H1 (cell line): Measurements from ENCODE around the gene KLC4. TPM values are rescaled to one million over a fixed set of nuclear protein-coding genes. Genes with fewer than 3 reads are reported as not detected.
A peak's percentile ranks its signal among the peaks of the same experiment; 100 is the strongest.

ENCODE experiments used
- CTCF ChIA-PET: fragments of 300-600 bp; sonication (Branson Sonifier 250); formaldehyde crosslinking; loops from one replicate; lab custom pipeline; 2021; ENCODE audit not compliant: partially characterized antibody; lab: Charles Lee
- POLR2A ChIA-PET: fragments of 300-600 bp; sonication (Branson Sonifier 250); formaldehyde crosslinking; loops from one replicate; lab custom pipeline; 2021; ENCODE audit warnings: inconsistent platforms; ENCODE audit not compliant: partially characterized antibody; lab: Charles Lee
- DNase-seq, 2 experiments: peaks; one replicate each; pipeline versions ENCODE4 v3.0.0 to v3.0.0-alpha.2; 2010 to 2022; ENCODE audit warnings: low spot score in 2 of 2, low read depth in 1 of 2, mixed read lengths in 1 of 2
- FAIRE-seq: peaks from 2 replicates; lab custom pipeline; 2011; peaks lifted over from hg19 to GRCh38; lab: Jason Lieb, UNC
- H2AFZ ChIP-seq: 2 replicates; pipeline ENCODE4 v1.8.1; 2012; ENCODE audit warnings: low read length, inconsistent platforms
- H2AK5ac ChIP-seq: 2 replicates; pipeline ENCODE4 v1.6.1; 2013; ENCODE audit warnings: low read depth, low read length
- H2BK120ac ChIP-seq: replicated peaks from 2 replicates; pipeline ENCODE3; 2013; ENCODE audit warnings: low read depth, low read length, inconsistent platforms
- H2BK12ac ChIP-seq: 2 replicates; pipeline ENCODE4 v1.6.1; 2013; ENCODE audit warnings: low read depth, low read length
- H2BK15ac ChIP-seq: 2 replicates; pipeline ENCODE4 v1.6.1; 2013; ENCODE audit warnings: low read length
- H2BK20ac ChIP-seq: 2 replicates; pipeline ENCODE4 v1.6.1; 2013; ENCODE audit warnings: low read length
- H2BK5ac ChIP-seq: 2 replicates; pipeline ENCODE4 v1.6.1; 2013; ENCODE audit warnings: low read depth, low read length
- H3K14ac ChIP-seq: 2 replicates; pipeline ENCODE4 v1.6.1; 2013; ENCODE audit warnings: inconsistent platforms; ENCODE audit not compliant: insufficient read length
- H3K18ac ChIP-seq: 2 replicates; pipeline ENCODE4 v1.6.1; 2013; ENCODE audit warnings: low read length; ENCODE audit errors: extremely low read depth
- H3K23ac ChIP-seq: 2 replicates; pipeline ENCODE4 v1.6.1; 2013; ENCODE audit warnings: inconsistent platforms; ENCODE audit not compliant: insufficient read length
- H3K23me2 ChIP-seq: 2 replicates; pipeline ENCODE4 v1.6.1; 2013; ENCODE audit warnings: low read depth, low read length
- H3K27ac ChIP-seq: 2 replicates; pipeline ENCODE4 v1.6.1; 2011; ENCODE audit warnings: low read depth, low read length, inconsistent platforms
- H3K27me3 ChIP-seq, 4 experiments: replicated peaks in 1 of 4; 1 replicate in 1 of 4; 2 replicates in 3 of 4; pipeline versions ENCODE4 v1.6.1 to v1.8.1; 2011 to 2013; ENCODE audit warnings: low read length in 3 of 4, mild to moderate bottlenecking in 3 of 4, inconsistent platforms in 2 of 4, mixed read lengths in 2 of 4, moderate library complexity in 1 of 4; ENCODE audit not compliant: control insufficient read depth in 3 of 4, insufficient read depth in 3 of 4; ENCODE audit errors: extremely low read depth in 1 of 4
- H3K36me3 ChIP-seq, 4 experiments: 2 replicates each; pipeline versions ENCODE4 v1.6.1 to v1.8.1; 2011 to 2013; ENCODE audit warnings: mild to moderate bottlenecking in 4 of 4, low read length in 3 of 4, moderate library complexity in 2 of 4, control low read depth in 1 of 4, inconsistent platforms in 1 of 4; ENCODE audit not compliant: insufficient read depth in 4 of 4, control insufficient read depth in 2 of 4
- H3K4ac ChIP-seq: replicated peaks from 2 replicates; pipeline ENCODE3; 2013; ENCODE audit warnings: low read length, low read depth, mixed read lengths, inconsistent platforms; ENCODE audit not compliant: insufficient read length
- H3K4me1 ChIP-seq, 4 experiments: replicated peaks in 1 of 4; 1 replicate in 1 of 4; 2 replicates in 3 of 4; pipeline versions ENCODE4 v1.6.1 to v1.8.1; 2011 to 2013; ENCODE audit warnings: low read length in 3 of 4, inconsistent platforms in 2 of 4, mixed read lengths in 1 of 4; ENCODE audit not compliant: insufficient read depth in 4 of 4, control insufficient read depth in 3 of 4
- H3K4me2 ChIP-seq, 2 experiments: 2 replicates each; pipeline versions ENCODE4 v1.6.1 to v1.8.1; 2011 to 2013; ENCODE audit warnings: low read depth in 2 of 2, low read length in 2 of 2, control low read depth in 1 of 2, inconsistent platforms in 1 of 2, mild to moderate bottlenecking in 1 of 2; ENCODE audit not compliant: insufficient read depth in 1 of 2
- H3K4me3 ChIP-seq, 4 experiments: fragments of 200-600, 300-600 bp in 1 of 4; sonication (generic), shearing (Covaris generic), sonication (Bioruptor Twin) in 1 of 4; 2 replicates each; pipeline versions ENCODE4 v1.5.1 to v1.8.1; 2011 to 2016; ENCODE audit warnings: low read length in 4 of 4, low read depth in 3 of 4, control low read depth in 2 of 4, inconsistent platforms in 2 of 4, mild to moderate bottlenecking in 2 of 4, mixed read lengths in 1 of 4, moderate library complexity in 1 of 4; ENCODE audit not compliant: insufficient read depth in 2 of 4; ENCODE audit errors: extremely low read depth in 1 of 4
- H3K56ac ChIP-seq: replicated peaks from 2 replicates; pipeline ENCODE3; 2013; ENCODE audit warnings: low read depth, mild to moderate bottlenecking, mixed read lengths, low read length, inconsistent platforms; ENCODE audit not compliant: insufficient read length
- H3K79me1 ChIP-seq: 2 replicates; pipeline ENCODE4 v1.6.1; 2013; ENCODE audit warnings: low read depth, low read length, control low read depth
- H3K79me2 ChIP-seq, 2 experiments: 2 replicates each; pipeline versions ENCODE4 v1.6.1 to v1.8.1; 2012 to 2013; ENCODE audit warnings: low read length in 2 of 2, mild to moderate bottlenecking in 2 of 2, inconsistent platforms in 1 of 2; ENCODE audit not compliant: insufficient read depth in 2 of 2, control insufficient read depth in 1 of 2
- H3K9ac ChIP-seq, 4 experiments: replicated peaks in 1 of 4; 1 replicate in 1 of 4; 2 replicates in 3 of 4; pipeline versions ENCODE4 v1.6.1 to v1.8.1; 2011 to 2013; ENCODE audit warnings: low read depth in 3 of 4, low read length in 3 of 4, control low read depth in 2 of 4, mild to moderate bottlenecking in 2 of 4, moderate library complexity in 2 of 4, inconsistent platforms in 1 of 4; ENCODE audit errors: extremely low read depth in 1 of 4
- H3K9me3 ChIP-seq, 2 experiments: 2 replicates each; pipeline versions ENCODE4 v1.6.1 to v1.8.1; 2012 to 2013; ENCODE audit warnings: mild to moderate bottlenecking in 2 of 2, moderate library complexity in 2 of 2, control low read depth in 1 of 2, inconsistent platforms in 1 of 2, low read depth in 1 of 2, low read length in 1 of 2, mixed read lengths in 1 of 2; ENCODE audit not compliant: insufficient read depth in 2 of 2
- H4K20me1 ChIP-seq, 2 experiments: replicated peaks in 1 of 2; 2 replicates each; pipeline versions ENCODE3 to v1.8.1; 2011 to 2013; ENCODE audit warnings: inconsistent platforms in 2 of 2, low read length in 2 of 2, mild to moderate bottlenecking in 1 of 2; ENCODE audit not compliant: insufficient read depth in 2 of 2, control insufficient read depth in 1 of 2
- H4K5ac ChIP-seq: 2 replicates; pipeline ENCODE4 v1.6.1; 2013; ENCODE audit warnings: low read length, low read depth, mixed read lengths, inconsistent platforms; ENCODE audit not compliant: insufficient read length
- H4K8ac ChIP-seq: 2 replicates; pipeline ENCODE4 v1.8.0; 2013; ENCODE audit warnings: mild to moderate bottlenecking, moderate library complexity, low read length, inconsistent platforms; ENCODE audit not compliant: insufficient read depth; ENCODE audit errors: extremely low read depth
- H4K91ac ChIP-seq: replicated peaks from 2 replicates; pipeline ENCODE3; 2013; ENCODE audit warnings: low read length, mixed read lengths, inconsistent platforms; ENCODE audit not compliant: insufficient read length
- SIN3A ChIP-seq, 2 experiments: IDR thresholded peaks in 1 of 2; conservative IDR thresholded peaks in 1 of 2; 2 replicates each; pipeline ENCODE4 v1.6.1; 2011 to 2012; ENCODE audit warnings: low read length in 2 of 2, improper control_type of control experiment in 1 of 2, low read depth in 1 of 2, mild to moderate bottlenecking in 1 of 2
- TEAD4 ChIP-seq: IDR thresholded peaks from 2 replicates; pipeline ENCODE4 v1.6.1; 2012; ENCODE audit warnings: low read depth, low read length, inconsistent platforms, mixed read lengths
- WGBS, 2 experiments: shearing (Covaris generic) in 1 of 2; methylation state at CpG; one replicate each; pipeline versions ENCODE4 v1.1.6 to v1.1.7; 2013 to 2015; ENCODE audit warnings: low lambda C conversion rate in 2 of 2, mixed read lengths in 2 of 2, inconsistent platforms in 1 of 2, low coverage in 1 of 2, missing lambda C conversion rate in 1 of 2; ENCODE audit not compliant: insufficient replicate concordance in 2 of 2, insufficient coverage in 1 of 2, insufficient read length in 1 of 2; ENCODE audit errors: extremely low coverage in 1 of 2, missing lambda C conversion rate in 1 of 2; 5-methylcytosine and 5-hydroxymethylcytosine counted together
- polyA plus RNA-seq, 7 experiments: library from polyadenylated mRNA; depleted of rRNA in 3 of 7; stranded (reverse) in 5 of 7; unstranded in 2 of 7; fragments of >200 nt in 5 of 7; fragments of 200-250 nt in 2 of 7; gene quantifications; 1 replicate in 5 of 7; 2 replicates in 1 of 7; 4 replicates in 1 of 7; pipeline versions ENCODE4 v1.2.1 to v1.2.3, GENCODE V29; 2011 to 2013; ENCODE audit warnings: missing spikeins in 2 of 7, mixed read lengths in 2 of 7
- total RNA-seq: library from RNA; stranded (reverse); fragmentation: NEBNext Ultra II Directional; extraction: Animal tissue kit (Norgen Biotek cat#: 25700); gene quantifications from 2 replicates; pipeline ENCODE4 v1.2.1, GENCODE V29; 2021

The KLC4 gene
- total and polyA plus RNA-seq, 2 of the 8 experiments (the other 6 are each of a cell fraction or from before 2014, with no cell fraction given), result 15.7 to 28.5 TPM

GRCh38 chr6:43016176-43016942, 43.1 kb upstream of the KLC4 start:
- Histone ChIP-seq H2BK5ac (no peak overlapping the region; the same call in 1 of the 2 replicates), H3K79me2 (peaks cover 3 to 45% of the 10 kb centered on the region in 2 experiments; a peak in 2 of 4 replicates), H4K20me1 (peaks cover 0 to 2% of the 10 kb centered on the region in 2 experiments), H4K8ac (no peak overlapping the region), H2BK15ac (no peak overlapping the region), H3K27me3 (no peaks in the 10 kb centered on the region), H3K4me2 (no peak overlapping the region), H3K56ac (no peak overlapping the region), H3K4ac (no peak overlapping the region), H2BK12ac (no peak overlapping the region), H3K23ac (no peak overlapping the region), H3K23me2 (peaks cover 10% of the 10 kb centered on the region), H3K18ac (no peak overlapping the region), H2AFZ (no peak overlapping the region), H2BK20ac (no peak overlapping the region), H3K79me1 (peaks cover 8% of the 10 kb centered on the region), H2BK120ac (no peak overlapping the region), H3K27ac (no peak overlapping the region), H3K14ac (no peak overlapping the region)
- FAIRE-seq, result no peak
- ChIA-PET CTCF (interaction anchor here (0.8 to 1.3 kb wide), 6 partner anchors 10 to 67 kb away, joined by 3 to 5 read pairs (median 4); no protein-coding TSS in a partner anchor), POLR2A (interaction anchor here (0.8 to 27.9 kb wide), 9 partner anchors 9 to 121 kb away, joined by 3 to 584 read pairs (median 5); partner anchors contain the start of genes CNPY3, CUL7, KLC4 and MRPL2)
- TF ChIP-seq SIN3A (conservative IDR thresholded peaks at IDR 0.05 in 1 of 2, IDR thresholded peaks at IDR 0.05 in 1 of 2; ENCODE audit: low read depth in 1 of 2, low read length in 2 of 2), result no peak
- TF ChIP-seq TEAD4, result 0 out of 2 replicates have a peak, but pooled peaks have one; percentile 12
- TF ChIP-seq, all 59 proteins: peak for 1
- WGBS, 2 experiments, result 89% methylated on average over 7 of the region's 7 CpGs; no CpG with 5 or more reads in 1 of the 2 experiments
- Histone ChIP-seq H3K9ac (no peak overlapping the region; a peak in 2 of 7 replicates), H3K9me3 (no peaks in the 10 kb centered on the region), H2AK5ac (no peak overlapping the region), H3K4me1 (peaks cover 0 to 12% (median 6%) of the 10 kb centered on the region in 4 experiments; a peak in 6 of 7 replicates), H4K5ac (no peak overlapping the region), H3K4me3 (no peak overlapping the region), H4K91ac (no peak overlapping the region), H3K36me3 (peaks cover 14 to 37% (median 25%) of the 10 kb centered on the region in 4 experiments; a peak in 7 of 8 replicates)
- no peak for DNase-seq
